Right lobe of liver (tissue), 4 donors: ENCODE data around the gene PDLIM3.

ENCODE experiments used
- POLR2A ChIP-seq: fragments of 450-650 bp; IDR thresholded peaks from one replicate; pipeline ENCODE4 v1.6.1; 2017; ENCODE audit warnings: antibody characterized with exemption, mild to moderate bottlenecking
- TF ChIP-seq, protein P1 (sequence below), 4 donors: fragments of 200-600 bp in 3 of 4; fragments of 450-650 bp in 1 of 4; IDR thresholded peaks; one replicate each; pipeline versions ENCODE4 v1.5.1 to v1.8.0; 2016 to 2022; ENCODE audit warnings: antibody characterized with exemption in 4 of 4, mild to moderate bottlenecking in 2 of 4
- donor health status: DM: no; HTN: no; CAD: no.
- donor health status: DM: no; HTN: no; CAD: no.
- donor health status: DM: no; HTN: yes; CAD: no.

- TF ChIP-seq, protein P1, sequence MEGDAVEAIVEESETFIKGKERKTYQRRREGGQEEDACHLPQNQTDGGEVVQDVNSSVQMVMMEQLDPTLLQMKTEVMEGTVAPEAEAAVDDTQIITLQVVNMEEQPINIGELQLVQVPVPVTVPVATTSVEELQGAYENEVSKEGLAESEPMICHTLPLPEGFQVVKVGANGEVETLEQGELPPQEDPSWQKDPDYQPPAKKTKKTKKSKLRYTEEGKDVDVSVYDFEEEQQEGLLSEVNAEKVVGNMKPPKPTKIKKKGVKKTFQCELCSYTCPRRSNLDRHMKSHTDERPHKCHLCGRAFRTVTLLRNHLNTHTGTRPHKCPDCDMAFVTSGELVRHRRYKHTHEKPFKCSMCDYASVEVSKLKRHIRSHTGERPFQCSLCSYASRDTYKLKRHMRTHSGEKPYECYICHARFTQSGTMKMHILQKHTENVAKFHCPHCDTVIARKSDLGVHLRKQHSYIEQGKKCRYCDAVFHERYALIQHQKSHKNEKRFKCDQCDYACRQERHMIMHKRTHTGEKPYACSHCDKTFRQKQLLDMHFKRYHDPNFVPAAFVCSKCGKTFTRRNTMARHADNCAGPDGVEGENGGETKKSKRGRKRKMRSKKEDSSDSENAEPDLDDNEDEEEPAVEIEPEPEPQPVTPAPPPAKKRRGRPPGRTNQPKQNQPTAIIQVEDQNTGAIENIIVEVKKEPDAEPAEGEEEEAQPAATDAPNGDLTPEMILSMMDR (IDR thresholded peaks at IDR 0.05): no peak
- no peak for TF ChIP-seq POLR2A
Observed at GRCh38 chr4:185570727-185571126, 35.4 kb upstream of the PDLIM3 start.
